ENCODE results near the gene MYO18A.

The MYO18A gene

GRCh38 chr17:29109477-29110371 is 70.5 kb downstream of the MYO18A start:
- peaks cover 2% of the 10 kb centered on the region; the same call in 1 of the 2 replicates for H3K4me1 ChIP-seq (ENCODE audit: insufficient read depth, low read length)
- no peak overlapping the region for H3K9ac ChIP-seq (ENCODE audit: low read depth, low read length)
- no peaks in the 10 kb centered on the region for H3K9me3 ChIP-seq (ENCODE audit: control insufficient read depth, insufficient read depth, low read length)
- no peaks in the 10 kb centered on the region for H3K36me3 ChIP-seq (ENCODE audit: insufficient read depth, low read length)

- Histone ChIP-seq H3K9me3 (ENCODE audit: control insufficient read depth, insufficient read depth, low read length) (no peaks in the 10 kb centered on the region), H3K4me1 (ENCODE audit: insufficient read depth, low read length) (peaks cover 2% of the 10 kb centered on the region; the same call in 1 of the 2 replicates), H3K9ac (ENCODE audit: low read depth, low read length) (no peak overlapping the region), H3K36me3 (ENCODE audit: insufficient read depth, low read length) (no peaks in the 10 kb centered on the region)
Observed at GRCh38 chr17:29108823-29109476, 71.2 kb downstream of the MYO18A start.

- Histone ChIP-seq H3K36me3 (ENCODE audit: insufficient read depth, low read length) (no peaks in the 10 kb centered on the region), H3K9ac (ENCODE audit: low read depth, low read length) (no peak overlapping the region), H3K4me1 (ENCODE audit: insufficient read depth, low read length) (peaks cover 2% of the 10 kb centered on the region; the same call in 1 of the 2 replicates), H3K9me3 (ENCODE audit: control insufficient read depth, insufficient read depth, low read length) (no peaks in the 10 kb centered on the region)
Observed at GRCh38 chr17:29107933-29108822, 72.0 kb downstream of the MYO18A start.

GRCh38 chr17:29107084-29107483 is 73.1 kb downstream of the MYO18A start:
- peaks cover 2% of the 10 kb centered on the region; the same call in 1 of the 2 replicates for H3K4me1 ChIP-seq (ENCODE audit: insufficient read depth, low read length)
- no peaks in the 10 kb centered on the region for H3K9me3 ChIP-seq (ENCODE audit: control insufficient read depth, insufficient read depth, low read length)
- no peaks in the 10 kb centered on the region for H3K36me3 ChIP-seq (ENCODE audit: insufficient read depth, low read length)
- H3K9ac ChIP-seq (ENCODE audit: low read depth, low read length), result no peak overlapping the region

GRCh38 chr17:29103341-29103740 is 76.9 kb downstream of the MYO18A start:
- Histone ChIP-seq H3K9ac (ENCODE audit: low read depth, low read length) (no peak overlapping the region), H3K4me1 (ENCODE audit: insufficient read depth, low read length) (peaks cover 2% of the 10 kb centered on the region), H3K9me3 (ENCODE audit: control insufficient read depth, insufficient read depth, low read length) (no peaks in the 10 kb centered on the region), H3K36me3 (ENCODE audit: insufficient read depth, low read length) (no peaks in the 10 kb centered on the region)

GRCh38 chr17:29102741-29103181 is 77.4 kb downstream of the MYO18A start:
- Histone ChIP-seq H3K4me1 (ENCODE audit: insufficient read depth, low read length) (no peaks in the 10 kb centered on the region; the same call in 1 of the 2 replicates), H3K9ac (ENCODE audit: low read depth, low read length) (no peak overlapping the region), H3K36me3 (ENCODE audit: insufficient read depth, low read length) (peaks cover 1% of the 10 kb centered on the region; the same call in 1 of the 2 replicates), H3K9me3 (ENCODE audit: control insufficient read depth, insufficient read depth, low read length) (no peaks in the 10 kb centered on the region)

GRCh38 chr17:29102046-29102445 is 78.2 kb downstream of the MYO18A start:
- H3K4me1 ChIP-seq (ENCODE audit: insufficient read depth, low read length), result no peaks in the 10 kb centered on the region; the same call in 1 of the 2 replicates
- peaks cover 4% of the 10 kb centered on the region; the same call in 1 of the 2 replicates for H3K36me3 ChIP-seq (ENCODE audit: insufficient read depth, low read length)
- H3K9me3 ChIP-seq (ENCODE audit: control insufficient read depth, insufficient read depth, low read length), result no peaks in the 10 kb centered on the region
- H3K9ac ChIP-seq (ENCODE audit: low read depth, low read length), result no peak overlapping the region

- Histone ChIP-seq H3K9me3 (ENCODE audit: control insufficient read depth, insufficient read depth, low read length) (no peaks in the 10 kb centered on the region), H3K36me3 (ENCODE audit: insufficient read depth, low read length) (peaks cover 4% of the 10 kb centered on the region; the same call in 1 of the 2 replicates), H3K4me1 (ENCODE audit: insufficient read depth, low read length) (no peaks in the 10 kb centered on the region; the same call in 1 of the 2 replicates), H3K9ac (ENCODE audit: low read depth, low read length) (no peak overlapping the region)
Observed at GRCh38 chr17:29100296-29100695, 79.9 kb downstream of the MYO18A start.

- peaks cover 7% of the 10 kb centered on the region; the same call in 1 of the 2 replicates for H3K36me3 ChIP-seq (ENCODE audit: insufficient read depth, low read length)
- no peaks in the 10 kb centered on the region for H3K9me3 ChIP-seq (ENCODE audit: control insufficient read depth, insufficient read depth, low read length)
- no peaks in the 10 kb centered on the region; the same call in 1 of the 2 replicates for H3K4me1 ChIP-seq (ENCODE audit: insufficient read depth, low read length)
- no peak overlapping the region for H3K9ac ChIP-seq (ENCODE audit: low read depth, low read length)
Observed at GRCh38 chr17:29099527-29099926, 80.7 kb downstream of the MYO18A start.

GRCh38 chr17:29096094-29096493 is 84.1 kb downstream of the MYO18A start:
- Histone ChIP-seq H3K9ac (ENCODE audit: low read depth, low read length) (no peak overlapping the region), H3K4me1 (ENCODE audit: insufficient read depth, low read length) (no peaks in the 10 kb centered on the region; the same call in 1 of the 2 replicates), H3K9me3 (ENCODE audit: control insufficient read depth, insufficient read depth, low read length) (no peaks in the 10 kb centered on the region), H3K36me3 (ENCODE audit: insufficient read depth, low read length) (peaks cover 7% of the 10 kb centered on the region; the same call in 1 of the 2 replicates)

- Histone ChIP-seq H3K9me3 (ENCODE audit: control insufficient read depth, insufficient read depth, low read length) (no peaks in the 10 kb centered on the region), H3K36me3 (ENCODE audit: insufficient read depth, low read length) (peaks cover 7% of the 10 kb centered on the region; the same call in 1 of the 2 replicates), H3K4me1 (ENCODE audit: insufficient read depth, low read length) (no peaks in the 10 kb centered on the region; the same call in 1 of the 2 replicates), H3K9ac (ENCODE audit: low read depth, low read length) (no peak overlapping the region)
Observed at GRCh38 chr17:29095439-29095838, 84.8 kb downstream of the MYO18A start.

GRCh38 chr17:29094101-29094708 is 86.0 kb downstream of the MYO18A start:
- Histone ChIP-seq H3K36me3 (ENCODE audit: insufficient read depth, low read length) (peaks cover 10% of the 10 kb centered on the region; the same call in 1 of the 2 replicates), H3K4me1 (ENCODE audit: insufficient read depth, low read length) (no peaks in the 10 kb centered on the region), H3K9me3 (ENCODE audit: control insufficient read depth, insufficient read depth, low read length) (no peaks in the 10 kb centered on the region), H3K9ac (ENCODE audit: low read depth, low read length) (no peak overlapping the region)

GRCh38 chr17:29093090-29093871 is 86.9 kb downstream of the MYO18A start:
- H3K9ac ChIP-seq (ENCODE audit: low read depth, low read length), result no peak overlapping the region
- no peaks in the 10 kb centered on the region for H3K9me3 ChIP-seq (ENCODE audit: control insufficient read depth, insufficient read depth, low read length)
- no peaks in the 10 kb centered on the region for H3K4me1 ChIP-seq (ENCODE audit: insufficient read depth, low read length)
- peaks cover 10% of the 10 kb centered on the region; the same call in 1 of the 2 replicates for H3K36me3 ChIP-seq (ENCODE audit: insufficient read depth, low read length)
